HG03432 (cell line): Measurements from ENCODE around the gene IGFALS.

ENCODE experiments used
- ATAC-seq: cut with Tn5 transposase; IDR thresholded peaks from one replicate; pipeline ENCODE4 v1.9.1; 2021; ENCODE audit warnings: mild to moderate bottlenecking, moderate library complexity; ENCODE audit not compliant: unreplicated experiment

Gene IGFALS

GRCh38 chr16:1790611-1791255, 2.8 kb downstream of the IGFALS start:
- ATAC-seq: no peak

- no peak for ATAC-seq
Observed at GRCh38 chr16:1790261-1790610, 3.3 kb downstream of the IGFALS start.

GRCh38 chr16:1789643-1790045, 3.9 kb downstream of the IGFALS start:
- ATAC-seq: no peak

GRCh38 chr16:1788708-1789100, 4.8 kb downstream of the IGFALS start:
- ATAC-seq: no peak

- ATAC-seq: no peak
Observed at GRCh38 chr16:1788095-1788707, 5.3 kb downstream of the IGFALS start.

- ATAC-seq: no peak
Observed at GRCh38 chr16:1787322-1788094, 6.0 kb downstream of the IGFALS start.

- no peak for ATAC-seq
Observed at GRCh38 chr16:1787056-1787321, 6.5 kb downstream of the IGFALS start.

GRCh38 chr16:1786242-1787055, 7.1 kb downstream of the IGFALS start:
- no peak for ATAC-seq

GRCh38 chr16:1785846-1786170, 7.7 kb downstream of the IGFALS start:
- ATAC-seq: no peak

GRCh38 chr16:1784977-1785845, 8.3 kb downstream of the IGFALS start:
- no peak for ATAC-seq

GRCh38 chr16:1782408-1783264, 10.9 kb downstream of the IGFALS start, which contains the start of the genes NUBP2 and SPSB3:
TSS of gene NUBP2 (plus strand) at chr16:1782960. CDS start at chr16:1783021, 61 bp downstream.
TSS of gene SPSB3 (minus strand) at chr16:1782571. CDS start at chr16:1781483, 1,088 bp downstream.
- peak; percentile 78 for ATAC-seq

GRCh38 chr16:1781758-1782407, 11.6 kb downstream of the IGFALS start:
- ATAC-seq: peak; percentile 16

- ATAC-seq: no peak
Observed at GRCh38 chr16:1781254-1781653, 12.3 kb downstream of the IGFALS start.

GRCh38 chr16:1780677-1781072, 12.8 kb downstream of the IGFALS start:
- no peak for ATAC-seq

- no peak for ATAC-seq
Observed at GRCh38 chr16:1779741-1780676, 13.5 kb downstream of the IGFALS start.

- no peak for ATAC-seq
Observed at GRCh38 chr16:1779234-1779701, 14.2 kb downstream of the IGFALS start.

- no peak for ATAC-seq
Observed at GRCh38 chr16:1778200-1779179, 15.0 kb downstream of the IGFALS start.
